ENCODE results near the gene PM20D1.
A peak's percentile ranks its signal among the peaks of the same experiment; 100 is the strongest.
"Not testable (repeated sequence)": the region's sequence is repeated elsewhere in the genome, so short reads cannot be mapped to it uniquely, and the experiment has no call there.

PM20D1 gene, protein sequence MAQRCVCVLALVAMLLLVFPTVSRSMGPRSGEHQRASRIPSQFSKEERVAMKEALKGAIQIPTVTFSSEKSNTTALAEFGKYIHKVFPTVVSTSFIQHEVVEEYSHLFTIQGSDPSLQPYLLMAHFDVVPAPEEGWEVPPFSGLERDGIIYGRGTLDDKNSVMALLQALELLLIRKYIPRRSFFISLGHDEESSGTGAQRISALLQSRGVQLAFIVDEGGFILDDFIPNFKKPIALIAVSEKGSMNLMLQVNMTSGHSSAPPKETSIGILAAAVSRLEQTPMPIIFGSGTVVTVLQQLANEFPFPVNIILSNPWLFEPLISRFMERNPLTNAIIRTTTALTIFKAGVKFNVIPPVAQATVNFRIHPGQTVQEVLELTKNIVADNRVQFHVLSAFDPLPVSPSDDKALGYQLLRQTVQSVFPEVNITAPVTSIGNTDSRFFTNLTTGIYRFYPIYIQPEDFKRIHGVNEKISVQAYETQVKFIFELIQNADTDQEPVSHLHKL

DNA sequence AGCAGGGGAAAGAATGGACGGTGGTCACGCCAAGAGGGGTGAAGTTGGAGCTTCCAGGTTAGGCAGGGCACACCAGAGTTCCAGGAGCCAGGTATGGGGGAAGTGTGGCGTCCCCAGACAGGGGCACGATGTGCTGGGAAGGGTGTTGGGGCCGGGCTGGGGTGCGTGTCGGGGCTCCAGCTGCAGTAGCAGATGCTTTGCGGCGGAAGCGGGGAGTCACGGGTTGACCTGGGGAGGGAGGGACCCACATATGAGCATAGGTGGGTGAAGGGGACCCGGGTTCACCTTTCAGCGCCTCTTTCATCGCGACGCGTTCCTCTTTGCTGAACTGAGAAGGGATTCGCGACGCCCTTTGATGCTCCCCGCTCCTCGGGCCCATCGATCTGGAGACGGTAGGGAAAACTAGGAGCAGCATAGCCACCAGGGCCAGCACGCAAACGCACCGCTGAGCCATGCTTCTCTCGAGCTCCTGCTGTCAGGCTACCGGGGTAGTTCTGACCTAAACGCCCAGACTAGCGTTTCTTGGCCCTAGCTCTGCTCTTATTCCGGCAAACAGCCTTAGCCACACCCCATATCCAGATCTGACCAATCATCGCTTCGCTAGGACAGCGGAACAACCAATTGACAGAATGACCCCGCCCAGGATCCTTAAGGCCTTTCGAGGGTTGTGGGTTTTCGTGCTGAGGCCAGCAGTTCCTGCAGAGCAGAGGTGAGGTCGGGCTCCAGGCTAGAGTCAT, at the start of gene PM20D1:
Gene PM20D1 (minus strand): TSS at position 514 of the 737 bp plus-strand sequence. CDS start 60 bp downstream, at position 454.
- Histone ChIP-seq H3K4me3 (ENCODE audit: low read depth in 1 of 2, low read length in 1 of 2) (peak within 1 kb of the TSS in 1 of 2 experiments; percentile 26), H3K9me3 (no peaks in the 10 kb centered on the region), H3K27me3 (peaks cover 34% of the 10 kb centered on the region), H3K36me3 (no peaks in the 10 kb centered on the region), H3K27ac (no peak within 1 kb of the TSS), H3K4me1 (ENCODE audit: control insufficient read depth in 1 of 2, insufficient read depth in 1 of 2, low read depth in 1 of 2, low read length in 1 of 2) (peaks cover 0 to 8% of the 10 kb centered on the region in 2 experiments)
- TF ChIP-seq, protein P1, sequence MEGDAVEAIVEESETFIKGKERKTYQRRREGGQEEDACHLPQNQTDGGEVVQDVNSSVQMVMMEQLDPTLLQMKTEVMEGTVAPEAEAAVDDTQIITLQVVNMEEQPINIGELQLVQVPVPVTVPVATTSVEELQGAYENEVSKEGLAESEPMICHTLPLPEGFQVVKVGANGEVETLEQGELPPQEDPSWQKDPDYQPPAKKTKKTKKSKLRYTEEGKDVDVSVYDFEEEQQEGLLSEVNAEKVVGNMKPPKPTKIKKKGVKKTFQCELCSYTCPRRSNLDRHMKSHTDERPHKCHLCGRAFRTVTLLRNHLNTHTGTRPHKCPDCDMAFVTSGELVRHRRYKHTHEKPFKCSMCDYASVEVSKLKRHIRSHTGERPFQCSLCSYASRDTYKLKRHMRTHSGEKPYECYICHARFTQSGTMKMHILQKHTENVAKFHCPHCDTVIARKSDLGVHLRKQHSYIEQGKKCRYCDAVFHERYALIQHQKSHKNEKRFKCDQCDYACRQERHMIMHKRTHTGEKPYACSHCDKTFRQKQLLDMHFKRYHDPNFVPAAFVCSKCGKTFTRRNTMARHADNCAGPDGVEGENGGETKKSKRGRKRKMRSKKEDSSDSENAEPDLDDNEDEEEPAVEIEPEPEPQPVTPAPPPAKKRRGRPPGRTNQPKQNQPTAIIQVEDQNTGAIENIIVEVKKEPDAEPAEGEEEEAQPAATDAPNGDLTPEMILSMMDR (IDR thresholded peaks at IDR 0.05), result no peak

DNA sequence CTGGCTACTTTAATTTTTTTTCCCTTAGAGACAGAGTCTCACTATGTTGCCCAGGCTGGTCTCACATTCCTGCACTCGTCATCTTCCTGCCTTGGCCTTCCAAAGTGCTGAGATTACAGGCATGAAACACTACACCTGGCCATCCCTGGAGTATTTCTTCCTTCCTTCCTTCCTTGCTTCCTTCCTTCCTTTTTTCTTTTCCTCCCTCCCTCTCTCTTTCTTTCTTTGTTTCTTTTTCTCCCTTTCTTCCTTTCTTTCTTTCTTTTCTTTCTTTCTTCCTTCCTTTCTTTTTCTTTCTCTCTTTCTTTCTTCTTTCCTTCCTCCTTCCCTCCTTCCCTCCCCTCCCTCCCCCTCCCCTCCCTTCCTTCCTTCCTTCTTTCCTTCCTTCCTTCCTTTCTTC, 46.4 kb upstream of the PM20D1 start:
- Histone ChIP-seq H3K9me3 (no peaks in the 10 kb centered on the region), H3K27ac (no peak overlapping the region), H3K4me3 (ENCODE audit: low read depth in 1 of 2, low read length in 1 of 2) (no peak overlapping the region), H3K4me1 (ENCODE audit: control insufficient read depth in 1 of 2, insufficient read depth in 1 of 2, low read depth in 1 of 2, low read length in 1 of 2) (no peaks in the 10 kb centered on the region), H3K27me3 (peaks cover 43% of the 10 kb centered on the region), H3K36me3 (no peaks in the 10 kb centered on the region)
- TF ChIP-seq, protein P1 (IDR thresholded peaks at IDR 0.05), result no peak

DNA sequence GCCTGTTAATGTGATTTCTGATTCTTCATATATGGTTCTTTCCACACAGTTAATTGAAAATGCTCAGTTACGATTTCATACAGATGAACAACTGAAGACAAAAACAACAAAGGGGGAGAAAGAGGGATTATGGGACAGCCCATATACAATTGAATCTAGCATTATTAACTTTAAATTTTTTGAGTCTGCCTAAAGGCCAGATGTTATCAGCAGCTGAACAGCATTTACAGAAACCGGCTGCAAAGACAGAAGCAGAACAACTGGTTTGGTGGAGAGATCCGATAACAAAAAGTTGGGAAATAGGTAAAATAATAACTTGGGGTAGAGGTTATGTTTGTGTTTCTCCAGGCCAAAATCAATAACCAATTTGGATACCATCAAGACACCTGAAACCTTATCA, 44.2 kb upstream of the PM20D1 start:
- H3K4me1 ChIP-seq (ENCODE audit: control insufficient read depth in 1 of 2, insufficient read depth in 1 of 2, low read depth in 1 of 2, low read length in 1 of 2); H3K4me3 ChIP-seq (ENCODE audit: low read depth in 1 of 2, low read length in 1 of 2); H3K27ac ChIP-seq; H3K36me3 ChIP-seq; H3K9me3 ChIP-seq: not testable (repeated sequence)
- peaks cover 53% of the 10 kb centered on the region for H3K27me3 ChIP-seq

- not testable (repeated sequence) for H3K4me3 ChIP-seq (ENCODE audit: low read depth in 1 of 2, low read length in 1 of 2); H3K4me1 ChIP-seq (ENCODE audit: control insufficient read depth in 1 of 2, insufficient read depth in 1 of 2, low read depth in 1 of 2, low read length in 1 of 2); H3K9me3 ChIP-seq; H3K36me3 ChIP-seq; H3K27ac ChIP-seq
- peaks cover 53% of the 10 kb centered on the region for H3K27me3 ChIP-seq
Measured at GRCh38 chr1:205892175-205892574, 42.2 kb upstream of the PM20D1 start.

- H3K27me3 ChIP-seq, result peaks cover 53% of the 10 kb centered on the region
- H3K9me3 ChIP-seq; H3K27ac ChIP-seq; H3K36me3 ChIP-seq; H3K4me1 ChIP-seq (ENCODE audit: control insufficient read depth in 1 of 2, insufficient read depth in 1 of 2, low read depth in 1 of 2, low read length in 1 of 2); H3K4me3 ChIP-seq (ENCODE audit: low read depth in 1 of 2, low read length in 1 of 2): not testable (repeated sequence)
Measured at GRCh38 chr1:205891481-205891880, 41.5 kb upstream of the PM20D1 start.

- H3K9me3 ChIP-seq; H3K27ac ChIP-seq; H3K4me1 ChIP-seq (ENCODE audit: control insufficient read depth in 1 of 2, insufficient read depth in 1 of 2, low read depth in 1 of 2, low read length in 1 of 2); H3K4me3 ChIP-seq (ENCODE audit: low read depth in 1 of 2, low read length in 1 of 2); H3K36me3 ChIP-seq: not testable (repeated sequence)
- H3K27me3 ChIP-seq, result peaks cover 53% of the 10 kb centered on the region
Measured at GRCh38 chr1:205890631-205891030, 40.7 kb upstream of the PM20D1 start.

DNA sequence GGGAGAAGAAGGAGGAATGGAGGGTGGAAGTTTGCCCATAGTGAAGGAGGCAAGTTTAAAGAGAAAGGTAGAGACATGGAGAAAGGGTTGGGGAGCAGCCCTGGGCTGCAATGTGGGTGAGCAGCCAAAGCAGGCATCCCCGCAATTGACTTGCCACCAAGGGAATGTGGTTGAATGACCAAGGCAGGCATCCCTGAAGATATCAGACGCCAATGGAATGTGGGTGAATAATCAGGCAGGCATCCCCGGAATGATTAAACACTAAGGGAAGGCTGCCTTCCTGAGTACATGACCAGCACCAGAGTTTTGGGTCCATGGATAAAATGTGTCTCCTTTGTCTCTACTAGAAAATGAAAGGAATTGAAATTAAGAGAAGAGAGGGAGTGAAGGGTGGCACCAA, 39.8 kb upstream of the PM20D1 start:
- H3K27me3 ChIP-seq, result peaks cover 50% of the 10 kb centered on the region
- not testable (repeated sequence) for H3K4me1 ChIP-seq (ENCODE audit: control insufficient read depth in 1 of 2, insufficient read depth in 1 of 2, low read depth in 1 of 2, low read length in 1 of 2); H3K27ac ChIP-seq; H3K36me3 ChIP-seq; H3K9me3 ChIP-seq; H3K4me3 ChIP-seq (ENCODE audit: low read depth in 1 of 2, low read length in 1 of 2)

GRCh38 chr1:205889006-205889405, 39.1 kb upstream of the PM20D1 start:
- H3K27ac ChIP-seq; H3K9me3 ChIP-seq; H3K4me3 ChIP-seq (ENCODE audit: low read depth in 1 of 2, low read length in 1 of 2); H3K4me1 ChIP-seq (ENCODE audit: control insufficient read depth in 1 of 2, insufficient read depth in 1 of 2, low read depth in 1 of 2, low read length in 1 of 2); H3K36me3 ChIP-seq: not testable (repeated sequence)
- H3K27me3 ChIP-seq, result peaks cover 45% of the 10 kb centered on the region
